Spleen (tissue), 7 donors: Measurements from ENCODE around the gene HTR3D.

ENCODE experiments used
- CTCF ChIP-seq, 11 experiments: fragments of 200-600 bp in 7 of 11; fragments of 450-650 bp in 4 of 11; sonication (generic) in 4 of 11; IDR thresholded peaks in 8 of 11; conservative IDR thresholded peaks in 3 of 11; 1 replicate in 7 of 11; 2 replicates in 4 of 11; pipeline versions ENCODE4 v1.4.0 to v1.8.0; 2016 to 2021; ENCODE audit warnings: antibody characterized with exemption in 11 of 11, inconsistent platforms in 4 of 11, mild to moderate bottlenecking in 1 of 11
- POLR2A ChIP-seq, 3 donors: fragments of 450-650 bp; IDR thresholded peaks; one replicate each; pipeline ENCODE4 v1.5.1; 2017; ENCODE audit warnings: antibody characterized with exemption in 3 of 3, mild to moderate bottlenecking in 1 of 3
- donor health status: DM: no; HTN: no; CAD: no; lungs with moderate emphysema.
- donor health status: DM: no; HTN: no; CAD: no.
- donor health status: DM: no; HTN: no; CAD: no.

- TF ChIP-seq CTCF (IDR thresholded peaks at IDR 0.05 in 8 of 11, conservative IDR thresholded peaks at IDR 0.05 in 3 of 11) (peak; percentile 83 to 100 (median 92)), POLR2A (IDR thresholded peaks at IDR 0.05) (no peak)
Measured at GRCh38 chr3:184016811-184017671, 14.5 kb upstream of the HTR3D start.
